AG20443 (cell line): ENCODE data around the gene AURKA.
A peak's percentile ranks its signal among the peaks of the same experiment; 100 is the strongest.
"Not testable (repeated sequence)": the region's sequence is repeated elsewhere in the genome, so short reads cannot be mapped to it uniquely, and the experiment has no call there.

Experiments
- DNase-seq: peaks from one replicate; pipeline ENCODE4 v3.0.0; 2012; ENCODE audit warnings: low spot score, mixed read lengths

AURKA gene

GRCh38 chr20:56359212-56360132 is 32.5 kb downstream of the AURKA start:
- peak; percentile 80 for DNase-seq

- peak; percentile 99 for DNase-seq
Observed at GRCh38 chr20:56358600-56359211, 33.3 kb downstream of the AURKA start, which contains the start of gene FAM210B. Gene FAM210B, plus strand, starts transcription at chr20:56358974. Its CDS starts 32 bp downstream, at chr20:56359006.

- DNase-seq = peak; percentile 26
Observed at GRCh38 chr20:56358070-56358469, 33.9 kb downstream of the AURKA start.

- DNase-seq = no peak
Observed at GRCh38 chr20:56353356-56353755, 38.7 kb downstream of the AURKA start.

- peak; percentile 63 for DNase-seq
Observed at GRCh38 chr20:56352345-56353055, 39.5 kb downstream of the AURKA start.

GRCh38 chr20:56350842-56351241 is 41.2 kb downstream of the AURKA start:
- DNase-seq = peak; percentile 28

GRCh38 chr20:56348746-56349145 is 43.3 kb downstream of the AURKA start:
- no peak for DNase-seq

- no peak for DNase-seq
Observed at GRCh38 chr20:56348305-56348693, 43.7 kb downstream of the AURKA start.

- DNase-seq = no peak
Observed at GRCh38 chr20:56347628-56348304, 44.2 kb downstream of the AURKA start.

GRCh38 chr20:56345911-56346310 is 46.1 kb downstream of the AURKA start:
- DNase-seq = no peak

- peak; percentile 87 for DNase-seq
Observed at GRCh38 chr20:56343861-56344381, 48.1 kb downstream of the AURKA start.

- no peak for DNase-seq
Observed at GRCh38 chr20:56342783-56343182, 49.2 kb downstream of the AURKA start.

GRCh38 chr20:56336709-56337108 is 55.3 kb downstream of the AURKA start:
- DNase-seq = not testable (repeated sequence)

- peak; percentile 26 for DNase-seq
Observed at GRCh38 chr20:56328861-56329260, 63.2 kb downstream of the AURKA start.

GRCh38 chr20:56324806-56325205 is 67.2 kb downstream of the AURKA start:
- DNase-seq = no peak

- DNase-seq = no peak
Observed at GRCh38 chr20:56323656-56324055, 68.4 kb downstream of the AURKA start.

GRCh38 chr20:56323206-56323605 is 68.8 kb downstream of the AURKA start:
- DNase-seq = no peak

- DNase-seq = peak; percentile 53
Observed at GRCh38 chr20:56322681-56323080, 69.3 kb downstream of the AURKA start.
